ENCODE data around the gene NEIL3. TPM values are rescaled to one million over a fixed set of nuclear protein-coding genes. Genes with fewer than 3 reads are reported as not detected.

The NEIL3 gene
- total RNA-seq, 2 experiments from 2014 or later = 16.6 to 18.7 TPM

DNA sequence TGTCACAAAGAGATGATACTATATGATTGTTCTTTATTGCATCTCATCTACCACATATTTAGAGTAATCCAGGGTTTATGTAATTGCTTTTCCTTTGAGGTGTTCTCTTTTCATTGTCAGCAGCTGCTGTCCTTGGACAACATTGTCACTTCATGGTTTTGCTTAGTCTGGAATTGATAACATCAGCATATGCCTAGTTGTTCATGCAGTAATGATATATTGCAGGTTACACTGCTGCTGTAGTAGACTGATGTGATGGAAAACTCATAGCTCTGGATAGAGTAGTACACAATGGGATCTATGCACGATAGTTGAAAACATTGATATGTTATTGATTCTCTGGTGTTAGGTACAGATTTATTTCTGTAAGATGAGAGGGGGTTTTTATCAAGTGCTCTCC, 13.7 kb downstream of the NEIL3 start:
- no peak overlapping the region for H3K27ac Mint-ChIP-seq
- DNase-seq (no peak), ATAC-seq (no peak)
- H3K9me3 Mint-ChIP-seq = no peaks in the 10 kb centered on the region
- peaks cover 54% of the 10 kb centered on the region for H3K36me3 Mint-ChIP-seq (ENCODE audit: low read depth)
- no peak overlapping the region for H3K4me3 Mint-ChIP-seq
- TF ChIP-seq, protein P1, sequence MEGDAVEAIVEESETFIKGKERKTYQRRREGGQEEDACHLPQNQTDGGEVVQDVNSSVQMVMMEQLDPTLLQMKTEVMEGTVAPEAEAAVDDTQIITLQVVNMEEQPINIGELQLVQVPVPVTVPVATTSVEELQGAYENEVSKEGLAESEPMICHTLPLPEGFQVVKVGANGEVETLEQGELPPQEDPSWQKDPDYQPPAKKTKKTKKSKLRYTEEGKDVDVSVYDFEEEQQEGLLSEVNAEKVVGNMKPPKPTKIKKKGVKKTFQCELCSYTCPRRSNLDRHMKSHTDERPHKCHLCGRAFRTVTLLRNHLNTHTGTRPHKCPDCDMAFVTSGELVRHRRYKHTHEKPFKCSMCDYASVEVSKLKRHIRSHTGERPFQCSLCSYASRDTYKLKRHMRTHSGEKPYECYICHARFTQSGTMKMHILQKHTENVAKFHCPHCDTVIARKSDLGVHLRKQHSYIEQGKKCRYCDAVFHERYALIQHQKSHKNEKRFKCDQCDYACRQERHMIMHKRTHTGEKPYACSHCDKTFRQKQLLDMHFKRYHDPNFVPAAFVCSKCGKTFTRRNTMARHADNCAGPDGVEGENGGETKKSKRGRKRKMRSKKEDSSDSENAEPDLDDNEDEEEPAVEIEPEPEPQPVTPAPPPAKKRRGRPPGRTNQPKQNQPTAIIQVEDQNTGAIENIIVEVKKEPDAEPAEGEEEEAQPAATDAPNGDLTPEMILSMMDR (IDR thresholded peaks at IDR 0.05) = no peak
- CTCF ChIA-PET = no interaction called here
- H3K4me1 Mint-ChIP-seq (ENCODE audit: low read depth) = peaks cover 25% of the 10 kb centered on the region
- POLR2A ChIA-PET = no interaction called here
- intact Hi-C loops (cut with micrococcal nuclease) = no loop called here
- H3K27me3 Mint-ChIP-seq = no peaks in the 10 kb centered on the region

- TF ChIP-seq, protein P1 (IDR thresholded peaks at IDR 0.05) = no peak
- H3K4me1 Mint-ChIP-seq (ENCODE audit: low read depth) = no peaks in the 10 kb centered on the region
- DNase-seq = no peak
- no peak for ATAC-seq
- H3K4me3 Mint-ChIP-seq = no peak overlapping the region
- ChIA-PET CTCF (interaction anchor here (1.5 to 2.0 kb wide), 2 partner anchors 11 to 82 kb away, joined by 5 to 7 read pairs; no protein-coding TSS in a partner anchor), POLR2A (interaction anchor here (1.5 kb wide), 1 partner anchor 10 kb away, joined by 3 read pairs; no protein-coding TSS in a partner anchor)
- no peaks in the 10 kb centered on the region for H3K27me3 Mint-ChIP-seq
- peaks cover 7% of the 10 kb centered on the region for H3K9me3 Mint-ChIP-seq
- no peak overlapping the region for H3K27ac Mint-ChIP-seq
- intact Hi-C loops (cut with micrococcal nuclease) = no loop called here
- H3K36me3 Mint-ChIP-seq (ENCODE audit: low read depth) = peaks cover 33% of the 10 kb centered on the region
Measured at GRCh38 chr4:177332119-177332518, 22.4 kb downstream of the NEIL3 start.

GRCh38 chr4:177339477-177340374, 30.1 kb downstream of the NEIL3 start:
- ATAC-seq = peak; percentile 93

DNA sequence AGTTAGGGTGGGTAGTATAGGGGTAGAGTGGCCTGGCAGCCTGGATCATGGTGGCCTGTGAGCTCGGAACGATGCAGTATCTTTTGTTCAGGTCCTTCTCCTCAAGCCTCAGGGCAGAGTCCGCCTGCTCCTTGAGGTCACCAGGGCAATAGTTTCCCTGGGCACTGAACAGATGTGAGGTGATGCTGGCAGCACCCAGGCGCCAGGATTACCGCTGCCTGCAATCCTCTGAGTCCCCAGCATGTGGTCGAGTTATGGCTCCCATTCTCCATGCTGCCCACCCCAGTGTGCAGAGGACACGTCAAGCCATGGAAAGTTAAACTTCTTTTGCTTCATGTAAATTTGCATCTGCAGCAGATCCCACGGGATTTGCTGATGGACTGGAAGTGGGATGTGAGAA, 38.7 kb downstream of the NEIL3 start:
- Mint-ChIP-seq H3K36me3 (ENCODE audit: low read depth) (peaks cover 26% of the 10 kb centered on the region), H3K4me1 (ENCODE audit: low read depth) (no peaks in the 10 kb centered on the region), H3K4me3 (no peak overlapping the region), H3K27me3 (no peaks in the 10 kb centered on the region), H3K9me3 (no peaks in the 10 kb centered on the region), H3K27ac (no peak overlapping the region)
- ChIA-PET POLR2A (no interaction called here), CTCF (no interaction called here)
- DNase-seq (no peak), ATAC-seq (no peak)
- intact Hi-C loops (cut with micrococcal nuclease) = no loop called here
- TF ChIP-seq, protein P1 (IDR thresholded peaks at IDR 0.05) = no peak

More at GRCh38 chr4:177339477-177340374, 30.1 kb downstream of the NEIL3 start:
- no peaks in the 10 kb centered on the region for H3K27me3 Mint-ChIP-seq
- POLR2A ChIA-PET = no interaction called here
- H3K9me3 Mint-ChIP-seq = no peaks in the 10 kb centered on the region
- peak overlapping the region; percentile 15 for H3K27ac Mint-ChIP-seq
- intact Hi-C loops (cut with micrococcal nuclease) = loop anchor here (1.0 kb wide), 1 partner anchor 89 kb away; no protein-coding TSS in a partner anchor
- CTCF ChIA-PET = interaction anchor here (1.0 to 2.7 kb wide), 7 partner anchors 8 to 292 kb away, joined by 3 to 31 read pairs (median 4); partner anchors contain the start of gene NEIL3
- no peak for DNase-seq
- peaks cover 6% of the 10 kb centered on the region for H3K4me1 Mint-ChIP-seq (ENCODE audit: low read depth)
- TF ChIP-seq, protein P1 (IDR thresholded peaks at IDR 0.05) = peak; percentile 73
- H3K36me3 Mint-ChIP-seq (ENCODE audit: low read depth) = peaks cover 9% of the 10 kb centered on the region
- H3K4me3 Mint-ChIP-seq = no peak overlapping the region

- intact Hi-C loops (cut with micrococcal nuclease) = no loop called here
- H3K4me3 Mint-ChIP-seq = no peak overlapping the region
- H3K27ac Mint-ChIP-seq = no peak overlapping the region
- H3K27me3 Mint-ChIP-seq = no peaks in the 10 kb centered on the region
- ChIA-PET CTCF (interaction anchor here (0.7 kb wide), 1 partner anchor 99 kb away, joined by 3 read pairs; no protein-coding TSS in a partner anchor), POLR2A (no interaction called here)
- TF ChIP-seq, protein P1 (IDR thresholded peaks at IDR 0.05) = no peak
- no peak for DNase-seq
- H3K9me3 Mint-ChIP-seq = no peaks in the 10 kb centered on the region
- H3K4me1 Mint-ChIP-seq (ENCODE audit: low read depth) = no peaks in the 10 kb centered on the region
- H3K36me3 Mint-ChIP-seq (ENCODE audit: low read depth) = peaks cover 30% of the 10 kb centered on the region
- ATAC-seq = no peak
Measured at GRCh38 chr4:177349191-177349590, 39.5 kb downstream of the NEIL3 start.
